ENCODE data around the gene CA10.

Gene CA10

DNA sequence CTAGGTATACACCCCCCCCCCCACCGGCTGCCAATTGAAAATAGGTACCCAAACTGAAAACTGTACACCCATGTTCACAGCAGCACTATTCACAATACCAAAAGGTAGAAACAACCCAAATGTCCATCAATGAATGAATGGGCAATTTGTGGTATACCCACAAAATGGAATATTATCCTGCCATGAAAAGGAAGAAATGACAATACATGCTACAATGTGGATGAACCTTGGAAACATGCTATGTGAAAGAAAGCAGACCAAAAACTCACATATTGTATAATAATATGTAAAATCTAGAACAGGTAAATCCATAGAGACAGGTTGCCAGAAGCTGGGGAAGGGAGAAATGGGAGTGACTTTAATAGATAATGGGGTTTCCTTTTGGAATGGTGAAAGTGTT, 480.6 kb downstream of the CA10 start:
- DNase-seq (ENCODE audit: low spot score) = no peak
- TF ChIP-seq, protein P1, sequence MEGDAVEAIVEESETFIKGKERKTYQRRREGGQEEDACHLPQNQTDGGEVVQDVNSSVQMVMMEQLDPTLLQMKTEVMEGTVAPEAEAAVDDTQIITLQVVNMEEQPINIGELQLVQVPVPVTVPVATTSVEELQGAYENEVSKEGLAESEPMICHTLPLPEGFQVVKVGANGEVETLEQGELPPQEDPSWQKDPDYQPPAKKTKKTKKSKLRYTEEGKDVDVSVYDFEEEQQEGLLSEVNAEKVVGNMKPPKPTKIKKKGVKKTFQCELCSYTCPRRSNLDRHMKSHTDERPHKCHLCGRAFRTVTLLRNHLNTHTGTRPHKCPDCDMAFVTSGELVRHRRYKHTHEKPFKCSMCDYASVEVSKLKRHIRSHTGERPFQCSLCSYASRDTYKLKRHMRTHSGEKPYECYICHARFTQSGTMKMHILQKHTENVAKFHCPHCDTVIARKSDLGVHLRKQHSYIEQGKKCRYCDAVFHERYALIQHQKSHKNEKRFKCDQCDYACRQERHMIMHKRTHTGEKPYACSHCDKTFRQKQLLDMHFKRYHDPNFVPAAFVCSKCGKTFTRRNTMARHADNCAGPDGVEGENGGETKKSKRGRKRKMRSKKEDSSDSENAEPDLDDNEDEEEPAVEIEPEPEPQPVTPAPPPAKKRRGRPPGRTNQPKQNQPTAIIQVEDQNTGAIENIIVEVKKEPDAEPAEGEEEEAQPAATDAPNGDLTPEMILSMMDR (IDR thresholded peaks at IDR 0.05; ENCODE audit: borderline replicate concordance, control extremely low read depth, extremely low read depth, insufficient read depth, missing control alignments) = no peak
- in situ Hi-C loops (cut with MboI; ENCODE audit: low sequenced_read_pairs, unreplicated experiment) = no loop called here

DNA sequence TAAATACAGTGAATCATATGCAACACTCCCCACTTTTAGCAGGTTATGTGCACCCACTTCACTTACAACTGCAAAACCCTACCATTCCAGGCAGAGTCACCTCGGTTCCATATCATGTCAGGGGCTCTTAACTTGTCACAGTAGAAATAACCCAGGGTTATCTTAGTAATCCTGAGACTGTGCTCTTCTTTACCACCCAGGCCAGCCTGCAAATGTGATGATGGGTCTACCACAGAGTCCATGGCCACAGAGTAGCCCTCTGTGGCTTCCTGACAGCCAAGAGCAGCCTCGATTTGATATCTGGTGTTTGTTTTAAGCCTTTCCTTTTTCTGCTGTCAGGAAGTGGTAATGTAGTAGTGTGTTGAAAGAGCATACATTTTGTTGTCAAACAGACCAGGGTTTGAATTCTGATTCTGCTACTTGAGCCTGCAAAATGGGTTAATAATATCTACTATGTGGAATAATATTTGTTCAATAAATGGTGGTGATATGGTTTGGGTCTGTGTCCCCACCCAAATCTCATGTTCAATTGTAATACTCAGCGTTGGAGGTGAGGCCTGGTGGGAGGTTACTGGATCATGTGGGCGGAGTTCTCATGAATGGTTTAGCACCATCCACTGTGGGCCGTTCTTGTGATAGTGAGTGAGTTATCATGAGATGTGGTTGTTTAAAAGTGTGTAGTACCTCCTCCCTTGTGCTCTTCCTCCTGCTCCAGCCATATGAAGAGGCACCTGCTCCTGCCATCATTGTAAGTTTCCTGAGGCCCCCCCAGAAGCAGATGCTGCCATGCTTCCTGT, 481.6 kb downstream of the CA10 start:
- TF ChIP-seq, protein P1 (IDR thresholded peaks at IDR 0.05; ENCODE audit: borderline replicate concordance, control extremely low read depth, extremely low read depth, insufficient read depth, missing control alignments) = no peak
- DNase-seq (ENCODE audit: low spot score) = no peak
- in situ Hi-C loops (cut with MboI; ENCODE audit: low sequenced_read_pairs, unreplicated experiment) = no loop called here

GRCh38 chr17:51674579-51675255, 483.8 kb downstream of the CA10 start:
- DNase-seq (ENCODE audit: low spot score) = no peak
- in situ Hi-C loops (cut with MboI; ENCODE audit: low sequenced_read_pairs, unreplicated experiment) = no loop called here
- TF ChIP-seq, protein P1 (IDR thresholded peaks at IDR 0.05; ENCODE audit: borderline replicate concordance, control extremely low read depth, extremely low read depth, insufficient read depth, missing control alignments) = no peak

DNA sequence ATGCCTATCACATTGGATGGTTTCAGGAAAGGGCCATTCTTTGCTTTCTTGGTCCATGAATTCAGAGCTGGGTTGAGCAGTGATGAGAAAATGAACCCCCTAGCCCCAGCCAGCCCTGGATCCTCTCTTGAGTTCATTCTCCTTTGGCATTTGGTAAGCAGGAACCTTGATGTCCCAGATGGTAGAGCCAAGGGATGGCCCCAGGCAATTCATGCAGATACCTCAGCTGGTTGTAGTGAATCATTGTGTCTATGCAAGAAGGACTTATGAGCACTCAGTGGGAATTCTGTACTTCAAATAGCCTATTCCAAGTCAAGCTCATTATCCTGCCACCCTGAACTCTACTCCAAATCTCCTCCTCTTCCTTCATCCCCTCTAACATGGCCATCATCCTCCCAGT, 485.4 kb downstream of the CA10 start:
- no peak for DNase-seq (ENCODE audit: low spot score)
- in situ Hi-C loops (cut with MboI; ENCODE audit: low sequenced_read_pairs, unreplicated experiment) = no loop called here
- TF ChIP-seq, protein P1 (IDR thresholded peaks at IDR 0.05; ENCODE audit: borderline replicate concordance, control extremely low read depth, extremely low read depth, insufficient read depth, missing control alignments) = no peak

DNA sequence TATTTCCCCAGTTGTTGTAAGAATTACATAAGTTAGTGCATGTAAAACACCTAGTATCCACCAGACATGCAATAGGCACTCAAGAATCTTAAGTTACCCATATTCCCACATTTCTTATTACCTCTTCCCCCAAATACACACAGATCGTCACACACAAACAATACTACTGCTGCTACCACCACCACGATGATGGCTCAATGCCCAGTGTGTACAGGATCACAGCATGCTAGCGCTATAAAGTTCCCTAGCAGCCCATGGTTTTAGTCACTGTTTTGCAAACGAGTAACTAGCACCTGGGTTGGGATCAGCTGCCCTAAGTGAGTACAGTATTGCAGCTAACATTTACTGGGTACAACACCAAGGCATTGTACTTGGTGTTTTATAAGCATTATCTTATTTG, 486.4 kb downstream of the CA10 start:
- TF ChIP-seq, protein P1 (IDR thresholded peaks at IDR 0.05; ENCODE audit: borderline replicate concordance, control extremely low read depth, extremely low read depth, insufficient read depth, missing control alignments) = no peak
- no peak for DNase-seq (ENCODE audit: low spot score)
- in situ Hi-C loops (cut with MboI; ENCODE audit: low sequenced_read_pairs, unreplicated experiment) = no loop called here

DNA sequence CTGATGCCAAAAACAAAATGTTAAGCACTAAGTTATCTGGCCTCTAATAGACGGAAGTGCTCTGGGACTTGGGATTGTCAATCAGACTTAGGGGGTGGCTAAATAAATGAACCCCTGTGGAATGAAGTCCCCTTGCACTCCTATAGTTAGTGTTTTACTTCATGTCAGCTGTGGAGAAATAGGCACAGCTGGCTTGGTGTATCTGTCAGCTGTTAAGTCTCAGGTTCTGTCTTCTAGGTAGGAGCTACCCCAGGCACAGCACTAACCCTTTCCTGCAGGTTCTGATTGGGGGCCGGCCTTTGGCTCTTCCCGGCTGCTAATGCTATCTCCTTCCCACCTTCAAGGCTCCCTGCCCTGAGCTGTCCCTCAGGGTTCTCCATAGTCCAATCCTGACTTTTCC, 487.6 kb downstream of the CA10 start:
- no peak for DNase-seq (ENCODE audit: low spot score)
- TF ChIP-seq, protein P1 (IDR thresholded peaks at IDR 0.05; ENCODE audit: borderline replicate concordance, control extremely low read depth, extremely low read depth, insufficient read depth, missing control alignments) = no peak
- in situ Hi-C loops (cut with MboI; ENCODE audit: low sequenced_read_pairs, unreplicated experiment) = no loop called here
